Fibroblast of villous mesenchyme (primary cell): ENCODE measurements around the gene PPP1R27. TPM values are rescaled to one million over a fixed set of nuclear protein-coding genes. Genes with fewer than 3 reads are reported as not detected.

Experiments
- DNase-seq: peaks from one replicate; pipeline ENCODE4 v3.0.0-alpha.2; 2010; ENCODE audit warnings: low read depth
- H3K4me3 ChIP-seq: 2 replicates; pipeline ENCODE4 v1.5.1; 2011; ENCODE audit warnings: low read depth, mild to moderate bottlenecking, low read length
- CTCF ChIP-seq: IDR thresholded peaks from 2 replicates; pipeline ENCODE4 v1.5.1; 2012; ENCODE audit warnings: low read depth, mild to moderate bottlenecking, low read length; ENCODE audit not compliant: insufficient read depth
- total RNA-seq: library from RNA; depleted of rRNA; stranded (reverse); fragments of >200 nt; gene quantifications from 2 replicates; pipeline ENCODE4 v1.2.3, GENCODE V29; 2012

PPP1R27 gene
- total RNA-seq, 1 donor: not detected

- DNase-seq: no peak
- no peak for TF ChIP-seq CTCF
- H3K4me3 ChIP-seq: peak within 1 kb of the TSS; percentile 85
Observed at GRCh38 chr17:81870981-81871386, 36.1 kb upstream of the PPP1R27 start, which contains the start of gene ARHGDIA. Gene ARHGDIA (minus strand): TSS chr17:81871337. CDS start chr17:81869930, 1,407 bp downstream.

DNA sequence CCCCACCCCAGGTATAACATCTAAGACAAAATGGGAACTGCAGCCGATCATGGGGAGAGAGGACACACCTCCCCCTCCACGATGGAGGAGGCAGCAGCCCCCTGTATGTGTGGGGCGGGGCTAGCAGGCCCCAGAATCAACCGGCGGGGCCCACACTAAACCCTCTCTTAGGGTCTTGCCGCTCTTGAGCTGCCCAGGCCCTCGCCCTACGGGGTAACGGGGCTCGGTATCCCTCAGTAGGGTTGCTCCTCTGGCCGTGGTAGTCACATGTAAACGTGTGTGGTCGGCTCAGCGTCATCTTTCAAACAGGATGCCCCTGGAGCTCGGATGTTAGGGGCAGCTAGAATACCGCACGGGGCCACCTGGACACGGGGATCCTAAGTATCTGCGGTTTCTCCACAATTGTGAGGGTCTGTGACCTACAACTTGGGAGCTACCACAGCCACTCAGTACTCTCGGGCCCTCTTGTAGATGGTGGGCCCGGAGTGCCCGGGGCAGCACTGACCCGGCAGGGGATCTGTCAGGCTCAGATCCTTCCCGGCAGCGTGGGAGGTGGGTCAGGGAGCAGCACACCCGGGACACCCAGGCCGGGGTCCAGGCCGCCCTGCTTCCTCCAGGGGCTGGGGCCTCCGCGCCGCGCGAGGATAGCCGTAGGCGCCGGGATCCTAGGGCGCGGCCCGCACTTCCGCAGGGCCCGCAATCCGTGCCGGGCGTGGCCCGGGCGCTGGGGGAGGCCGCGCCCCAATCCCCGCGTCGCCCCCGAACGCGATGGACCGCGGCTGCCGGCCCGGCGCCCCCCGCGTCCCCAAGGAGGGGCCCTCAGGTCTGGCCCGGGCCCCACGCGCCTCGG lies 35.5 kb upstream of the PPP1R27 start:
- TF ChIP-seq CTCF: no peak
- H3K4me3 ChIP-seq: peak overlapping the region; percentile 85
- peak; percentile 73 for DNase-seq

DNA sequence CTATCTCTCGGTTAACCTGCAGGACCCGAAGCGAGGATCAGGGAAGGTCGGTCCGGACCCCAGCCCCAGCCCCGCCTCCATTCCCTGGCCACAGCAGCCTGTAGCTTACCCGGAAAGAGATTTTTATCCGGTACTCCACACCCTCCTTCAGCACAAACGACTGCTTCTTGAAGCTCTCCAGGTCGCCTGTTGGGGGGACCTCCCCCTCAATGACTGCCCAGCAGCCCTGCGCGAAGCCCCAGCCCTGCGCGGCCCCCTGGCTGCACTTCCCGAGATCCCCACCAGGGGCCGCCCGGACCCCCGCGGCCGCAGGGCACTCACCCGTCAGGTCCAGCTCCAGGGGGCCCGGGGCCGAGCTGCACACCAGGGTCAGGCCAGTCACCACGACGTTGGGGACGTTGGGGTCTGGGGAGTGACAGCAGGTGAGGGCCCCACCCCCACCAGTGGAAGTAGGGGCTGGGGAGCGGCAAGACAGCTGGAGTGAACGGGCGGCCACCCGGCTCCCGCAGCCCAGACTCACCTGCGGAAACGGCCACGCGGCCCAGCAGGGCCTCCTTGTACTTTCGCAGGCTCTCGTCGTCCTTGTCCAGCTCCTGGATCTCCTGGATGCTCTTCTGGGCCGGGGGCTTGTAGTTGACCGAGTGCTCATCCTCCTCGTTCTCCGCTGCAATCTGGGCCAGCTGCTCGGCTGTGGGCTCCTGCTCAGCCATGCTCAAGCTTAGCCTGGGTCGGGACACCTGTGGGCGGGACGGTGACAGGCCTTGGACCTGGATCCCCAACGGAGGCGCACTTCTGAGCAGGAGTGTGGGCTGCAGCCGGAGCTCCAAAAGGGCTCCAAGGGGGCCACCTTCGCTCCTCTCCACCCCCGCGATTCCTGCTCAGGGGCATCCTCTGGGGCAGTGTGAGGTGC lies 34.6 kb upstream of the PPP1R27 start:
- peak; percentile 47 for DNase-seq
- peak; percentile 86 for TF ChIP-seq CTCF
- peak overlapping the region; percentile 85 for H3K4me3 ChIP-seq

DNA sequence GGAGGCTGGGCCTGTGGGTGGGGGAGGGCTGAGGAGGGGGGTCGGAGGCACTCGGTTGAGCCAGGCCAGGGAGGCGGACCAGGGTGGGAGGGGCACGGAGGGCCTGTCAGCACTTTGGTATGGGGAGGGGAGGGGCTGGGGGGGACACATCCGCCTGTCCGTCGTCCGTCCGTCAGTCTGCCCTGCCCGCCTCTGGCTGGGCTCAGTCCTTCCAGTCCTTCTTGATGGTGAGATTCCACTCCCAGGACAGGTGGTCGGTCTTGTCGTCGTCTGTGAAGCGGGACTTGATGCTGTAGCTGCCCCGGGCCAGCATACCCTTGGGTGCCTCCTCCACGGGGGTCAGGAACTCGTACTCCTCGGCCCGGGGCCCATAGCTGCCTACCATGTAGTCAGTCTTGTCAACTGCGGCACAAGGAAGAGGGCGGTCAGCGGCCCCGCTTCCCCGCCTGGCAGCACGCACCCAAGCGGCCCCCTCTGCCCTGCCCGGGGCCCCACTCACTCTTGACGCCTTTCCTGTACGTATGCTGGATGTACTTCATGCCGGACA lies 33.9 kb upstream of the PPP1R27 start:
- DNase-seq: peak; percentile 91
- TF ChIP-seq CTCF: no peak
- H3K4me3 ChIP-seq: peak overlapping the region; percentile 85

- TF ChIP-seq CTCF: no peak
Observed at GRCh38 chr17:81867991-81868673, 33.3 kb upstream of the PPP1R27 start.

More at GRCh38 chr17:81867991-81868673, 33.3 kb upstream of the PPP1R27 start:
- H3K4me3 ChIP-seq: no peak overlapping the region
- no peak for DNase-seq
